Neural cell (in vitro differentiated cells): ENCODE measurements around the gene LIN7B. TPM values are rescaled to one million over a fixed set of nuclear protein-coding genes. Genes with fewer than 3 reads are reported as not detected.
A peak's percentile ranks its signal among the peaks of the same experiment; 100 is the strongest.

ENCODE experiments used
- H2AFZ ChIP-seq: fragments of 200-600, 300-800 bp; sonication (generic), shearing (Covaris generic); 2 replicates; pipeline ENCODE4 v1.6.0; 2014; ENCODE audit warnings: low read depth, mild to moderate bottlenecking, antibody characterized with exemption, low read length, moderate library complexity
- H3F3A ChIP-seq: fragments of 200-600 bp; shearing (Covaris generic); 2 replicates; pipeline ENCODE4 v1.6.1; 2016; ENCODE audit warnings: mild to moderate bottlenecking, moderate library complexity, mixed read lengths, antibody characterized with exemption, low read length; ENCODE audit not compliant: insufficient read depth, poor library complexity, severe bottlenecking
- H3K27ac ChIP-seq: fragments of 200-600, 300-800 bp; sonication (generic), shearing (Covaris generic); 2 replicates; pipeline ENCODE4 v1.5.1; 2014; ENCODE audit warnings: mild to moderate bottlenecking, low read length, moderate library complexity
- H3K27me3 ChIP-seq: fragments of 300-800, 200-600 bp; sonication (generic), shearing (Covaris generic); 2 replicates; pipeline ENCODE4 v1.6.0; 2014; ENCODE audit warnings: mild to moderate bottlenecking, low read depth, low read length, moderate library complexity; ENCODE audit not compliant: insufficient read depth
- H3K36me3 ChIP-seq: fragments of 300-800, 200-600 bp; sonication (generic), shearing (Covaris generic); 2 replicates; pipeline ENCODE4 v1.5.1; 2014; ENCODE audit warnings: mild to moderate bottlenecking, antibody characterized with exemption, low read length, moderate library complexity; ENCODE audit not compliant: insufficient read depth
- H3K4me2 ChIP-seq: fragments of 300-800, 200-600 bp; sonication (generic), shearing (Covaris generic); 2 replicates; pipeline ENCODE4 v1.6.0; 2014; ENCODE audit warnings: mild to moderate bottlenecking, low read length
- H3K4me3 ChIP-seq: fragments of 300-800, 200-600 bp; sonication (generic), shearing (Covaris generic); 2 replicates; pipeline ENCODE4 v1.5.1; 2014; ENCODE audit warnings: mild to moderate bottlenecking, low read length, moderate library complexity
- H3K79me2 ChIP-seq: fragments of 200-600 bp; shearing (Covaris generic); replicated peaks from 2 replicates; pipeline ENCODE4 v1.6.0; 2014; ENCODE audit warnings: mild to moderate bottlenecking, low read length, moderate library complexity; ENCODE audit not compliant: insufficient read depth
- H3K9ac ChIP-seq: fragments of 300-800, 200-600 bp; sonication (generic), shearing (Covaris generic); 2 replicates; pipeline ENCODE4 v1.6.1; 2016; ENCODE audit warnings: mild to moderate bottlenecking, low read length, mixed read lengths
- H3K9me2 ChIP-seq: fragments of 200-600 bp; shearing (Covaris generic); 2 replicates; pipeline ENCODE4 v1.6.1; 2016; ENCODE audit warnings: mild to moderate bottlenecking, low read length, mixed read lengths; ENCODE audit not compliant: insufficient read depth
- H3K9me3 ChIP-seq: fragments of 200-600, 300-800 bp; sonication (generic), shearing (Covaris generic); 2 replicates; pipeline ENCODE4 v1.6.1; 2016; ENCODE audit warnings: mild to moderate bottlenecking, mixed run types, low read length, moderate library complexity, mixed read lengths
- H4K20me1 ChIP-seq: fragments of 200-600 bp; shearing (Covaris generic); 2 replicates; pipeline ENCODE4 v1.6.1; 2016; ENCODE audit warnings: mild to moderate bottlenecking, mixed run types; ENCODE audit not compliant: insufficient read depth
- EP300 ChIP-seq: fragments of 450-650 bp; conservative IDR thresholded peaks from 2 replicates; pipeline ENCODE4 v1.6.1; 2014; ENCODE audit warnings: antibody characterized with exemption, mild to moderate bottlenecking, moderate library complexity; ENCODE audit not compliant: poor library complexity, severe bottlenecking
- EZH2 ChIP-seq: fragments of 200-600, 300-800 bp; shearing (Covaris generic), sonication (generic); IDR thresholded peaks from 2 replicates; pipeline ENCODE4 v1.6.1; 2014; ENCODE audit warnings: antibody characterized with exemption, low read length, borderline replicate concordance, mild to moderate bottlenecking; ENCODE audit not compliant: insufficient read depth, poor library complexity, severe bottlenecking
- MXI1 ChIP-seq: fragments of 450-650 bp; conservative IDR thresholded peaks from 2 replicates; pipeline ENCODE4 v1.6.1; 2014; ENCODE audit warnings: antibody characterized with exemption, mild to moderate bottlenecking; ENCODE audit not compliant: poor library complexity, severe bottlenecking
- POLR2AphosphoS5 ChIP-seq: IDR thresholded peaks from 2 replicates; pipeline ENCODE4 v1.6.1; 2012
- RAD21 ChIP-seq: fragments of 450-650 bp; conservative IDR thresholded peaks from 2 replicates; pipeline ENCODE4 v1.6.1; 2014; ENCODE audit warnings: antibody characterized with exemption, mild to moderate bottlenecking, moderate library complexity
- SMC3 ChIP-seq: fragments of 450-650 bp; conservative IDR thresholded peaks from 2 replicates; pipeline ENCODE4 v1.6.1; 2014; ENCODE audit warnings: antibody characterized with exemption, mild to moderate bottlenecking, moderate library complexity; ENCODE audit not compliant: poor library complexity
- TAF1 ChIP-seq: IDR thresholded peaks from 2 replicates; pipeline ENCODE4 v1.6.1; 2012; ENCODE audit warnings: low read depth
- polyA plus RNA-seq: library from polyadenylated mRNA; depleted of rRNA; stranded (reverse); fragments of >200 nt; gene quantifications from 2 replicates; pipeline ENCODE4 v1.2.3, GENCODE V29; 2014
- TF ChIP-seq, protein P1 (sequence below): IDR thresholded peaks from 2 replicates; pipeline ENCODE4 v1.6.1; 2012; ENCODE audit warnings: borderline replicate concordance
- TF ChIP-seq, protein P2 (sequence below): fragments of 450-650 bp; IDR thresholded peaks from 2 replicates; pipeline ENCODE4 v1.5.1; 2014; ENCODE audit warnings: antibody characterized with exemption, mild to moderate bottlenecking, moderate library complexity; ENCODE audit not compliant: poor library complexity, severe bottlenecking

Gene LIN7B
- polyA plus RNA-seq, 1 donor from 2014 or later: 88.7 TPM

DNA sequence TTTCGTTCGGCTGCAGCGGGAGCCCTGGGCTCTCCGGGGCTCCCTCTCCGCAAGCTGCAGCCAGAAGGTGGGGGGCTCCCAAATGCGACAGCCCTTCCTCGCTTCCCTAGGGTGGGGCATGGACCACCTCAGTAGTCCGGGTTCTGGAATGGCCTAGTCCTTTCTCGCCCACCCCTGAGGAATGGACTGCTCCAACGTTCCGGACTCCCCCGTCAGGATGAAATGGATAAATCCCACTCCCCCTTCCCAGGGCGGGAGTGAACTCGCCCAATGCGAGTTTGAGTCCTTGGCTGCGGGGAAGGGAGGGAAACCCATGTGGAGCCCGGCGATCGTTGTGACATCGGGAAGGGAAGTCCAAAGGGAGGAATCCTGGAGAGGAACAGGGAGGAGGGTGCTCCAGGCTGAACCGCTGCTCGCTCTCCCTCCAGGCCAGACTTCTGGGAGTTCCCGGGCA, 35.5 kb downstream of the LIN7B start:
- peak overlapping the region; percentile 78 for H3K27ac ChIP-seq
- TF ChIP-seq TAF1 (no peak), POLR2AphosphoS5 (peak; percentile 77), SMC3 (no peak), MXI1 (peak; percentile 87), EZH2 (no peak), EP300 (no peak), RAD21 (no peak)
- TF ChIP-seq, protein P1, sequence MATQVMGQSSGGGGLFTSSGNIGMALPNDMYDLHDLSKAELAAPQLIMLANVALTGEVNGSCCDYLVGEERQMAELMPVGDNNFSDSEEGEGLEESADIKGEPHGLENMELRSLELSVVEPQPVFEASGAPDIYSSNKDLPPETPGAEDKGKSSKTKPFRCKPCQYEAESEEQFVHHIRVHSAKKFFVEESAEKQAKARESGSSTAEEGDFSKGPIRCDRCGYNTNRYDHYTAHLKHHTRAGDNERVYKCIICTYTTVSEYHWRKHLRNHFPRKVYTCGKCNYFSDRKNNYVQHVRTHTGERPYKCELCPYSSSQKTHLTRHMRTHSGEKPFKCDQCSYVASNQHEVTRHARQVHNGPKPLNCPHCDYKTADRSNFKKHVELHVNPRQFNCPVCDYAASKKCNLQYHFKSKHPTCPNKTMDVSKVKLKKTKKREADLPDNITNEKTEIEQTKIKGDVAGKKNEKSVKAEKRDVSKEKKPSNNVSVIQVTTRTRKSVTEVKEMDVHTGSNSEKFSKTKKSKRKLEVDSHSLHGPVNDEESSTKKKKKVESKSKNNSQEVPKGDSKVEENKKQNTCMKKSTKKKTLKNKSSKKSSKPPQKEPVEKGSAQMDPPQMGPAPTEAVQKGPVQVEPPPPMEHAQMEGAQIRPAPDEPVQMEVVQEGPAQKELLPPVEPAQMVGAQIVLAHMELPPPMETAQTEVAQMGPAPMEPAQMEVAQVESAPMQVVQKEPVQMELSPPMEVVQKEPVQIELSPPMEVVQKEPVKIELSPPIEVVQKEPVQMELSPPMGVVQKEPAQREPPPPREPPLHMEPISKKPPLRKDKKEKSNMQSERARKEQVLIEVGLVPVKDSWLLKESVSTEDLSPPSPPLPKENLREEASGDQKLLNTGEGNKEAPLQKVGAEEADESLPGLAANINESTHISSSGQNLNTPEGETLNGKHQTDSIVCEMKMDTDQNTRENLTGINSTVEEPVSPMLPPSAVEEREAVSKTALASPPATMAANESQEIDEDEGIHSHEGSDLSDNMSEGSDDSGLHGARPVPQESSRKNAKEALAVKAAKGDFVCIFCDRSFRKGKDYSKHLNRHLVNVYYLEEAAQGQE: peak; percentile 45
- TF ChIP-seq, protein P2, sequence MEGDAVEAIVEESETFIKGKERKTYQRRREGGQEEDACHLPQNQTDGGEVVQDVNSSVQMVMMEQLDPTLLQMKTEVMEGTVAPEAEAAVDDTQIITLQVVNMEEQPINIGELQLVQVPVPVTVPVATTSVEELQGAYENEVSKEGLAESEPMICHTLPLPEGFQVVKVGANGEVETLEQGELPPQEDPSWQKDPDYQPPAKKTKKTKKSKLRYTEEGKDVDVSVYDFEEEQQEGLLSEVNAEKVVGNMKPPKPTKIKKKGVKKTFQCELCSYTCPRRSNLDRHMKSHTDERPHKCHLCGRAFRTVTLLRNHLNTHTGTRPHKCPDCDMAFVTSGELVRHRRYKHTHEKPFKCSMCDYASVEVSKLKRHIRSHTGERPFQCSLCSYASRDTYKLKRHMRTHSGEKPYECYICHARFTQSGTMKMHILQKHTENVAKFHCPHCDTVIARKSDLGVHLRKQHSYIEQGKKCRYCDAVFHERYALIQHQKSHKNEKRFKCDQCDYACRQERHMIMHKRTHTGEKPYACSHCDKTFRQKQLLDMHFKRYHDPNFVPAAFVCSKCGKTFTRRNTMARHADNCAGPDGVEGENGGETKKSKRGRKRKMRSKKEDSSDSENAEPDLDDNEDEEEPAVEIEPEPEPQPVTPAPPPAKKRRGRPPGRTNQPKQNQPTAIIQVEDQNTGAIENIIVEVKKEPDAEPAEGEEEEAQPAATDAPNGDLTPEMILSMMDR: no peak
- H3K36me3 ChIP-seq: no peaks in the 10 kb centered on the region
- no peaks in the 10 kb centered on the region for H4K20me1 ChIP-seq
- no peaks in the 10 kb centered on the region for H3K79me2 ChIP-seq
- H3K4me3 ChIP-seq: peak overlapping the region; percentile 96
- peak overlapping the region; percentile 37 for H2AFZ ChIP-seq
- H3K9ac ChIP-seq: peak overlapping the region; percentile 79
- no peaks in the 10 kb centered on the region for H3F3A ChIP-seq
- no peaks in the 10 kb centered on the region for H3K27me3 ChIP-seq
- no peaks in the 10 kb centered on the region for H3K9me2 ChIP-seq
- peak overlapping the region; percentile 76 for H3K4me2 ChIP-seq
- H3K9me3 ChIP-seq: no peaks in the 10 kb centered on the region

DNA sequence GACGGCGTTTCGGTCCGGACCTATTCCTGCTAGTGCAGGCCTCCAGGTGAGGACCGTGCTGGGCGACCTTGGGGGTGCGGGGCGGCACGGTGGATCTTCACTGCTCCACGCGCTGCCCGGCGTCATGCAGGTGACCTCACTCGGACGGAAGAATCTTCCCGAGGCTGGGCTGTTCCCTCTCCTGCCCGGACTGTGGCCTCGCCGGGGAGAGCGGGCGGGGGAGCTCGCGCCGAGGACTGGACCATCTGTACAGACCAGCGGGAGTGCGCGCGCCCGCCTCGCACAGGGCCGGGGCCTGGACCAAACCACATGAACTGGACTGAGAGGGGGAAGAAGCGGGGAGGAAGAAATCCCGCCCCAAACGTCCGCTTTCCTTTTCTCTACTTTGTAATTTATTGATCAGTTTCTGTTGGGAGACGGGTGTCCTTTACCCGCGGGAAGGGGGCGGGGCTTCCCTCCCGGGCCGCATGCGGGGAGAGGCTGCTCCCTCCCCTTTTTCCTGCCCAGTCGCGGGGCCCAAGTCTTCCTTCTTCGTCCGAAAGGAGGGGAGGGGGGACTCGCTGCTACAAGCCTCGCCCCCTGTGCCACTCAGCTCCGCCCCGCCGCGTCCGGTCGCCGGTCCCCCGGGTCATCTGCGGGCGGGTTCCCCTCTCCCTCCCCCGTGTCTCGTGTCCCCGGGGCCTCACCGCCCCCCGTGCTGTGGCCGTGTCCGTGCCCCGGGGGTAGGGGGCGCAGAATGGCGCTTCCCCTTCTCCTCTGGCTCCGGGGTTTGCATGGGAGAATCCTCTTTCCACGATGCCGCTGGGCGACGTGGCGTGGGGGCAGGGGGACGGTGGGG, 36.2 kb downstream of the LIN7B start:
- peak overlapping the region; percentile 37 for H2AFZ ChIP-seq
- H3K9me2 ChIP-seq: no peaks in the 10 kb centered on the region
- peak overlapping the region; percentile 76 for H3K4me2 ChIP-seq
- peak; percentile 60 for TF ChIP-seq TAF1
- TF ChIP-seq RAD21: no peak
- peak; percentile 53 for TF ChIP-seq MXI1
- H3F3A ChIP-seq: no peaks in the 10 kb centered on the region
- no peaks in the 10 kb centered on the region for H3K36me3 ChIP-seq
- no peaks in the 10 kb centered on the region for H3K9me3 ChIP-seq
- H3K27ac ChIP-seq: peak overlapping the region; percentile 78
- H3K27me3 ChIP-seq: no peaks in the 10 kb centered on the region
- no peaks in the 10 kb centered on the region for H4K20me1 ChIP-seq
- peak overlapping the region; percentile 96 for H3K4me3 ChIP-seq
- peak overlapping the region; percentile 79 for H3K9ac ChIP-seq
- H3K79me2 ChIP-seq: no peaks in the 10 kb centered on the region
